GM12874 (cell line): ENCODE data around the gene CAMK2G.

Experiments used
- TF ChIP-seq, protein P1 (sequence below): IDR thresholded peaks from 2 replicates; pipeline ENCODE4 v1.5.1; 2011; ENCODE audit warnings: low read depth, mild to moderate bottlenecking, control low read depth, low read length, moderate library complexity; ENCODE audit not compliant: insufficient read depth

CAMK2G gene

DNA sequence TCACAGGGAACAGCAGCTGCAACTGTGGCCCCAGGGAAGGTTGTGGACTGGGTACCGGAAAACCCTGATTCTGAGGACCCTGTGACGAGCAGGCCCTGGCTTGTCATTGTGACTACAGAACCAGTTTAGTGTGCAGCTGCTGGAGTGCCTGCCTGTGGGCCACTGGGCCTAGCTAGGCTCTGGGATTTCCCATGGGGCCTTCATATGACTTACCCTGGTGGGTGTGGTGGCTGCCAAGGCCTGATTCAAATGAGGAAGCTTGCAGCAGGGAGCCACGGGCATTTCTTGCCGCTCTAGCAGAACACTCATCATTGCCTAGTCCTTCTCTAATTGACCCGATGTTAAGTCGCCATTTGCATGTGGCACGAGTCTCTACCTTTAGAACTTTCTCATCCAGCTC lies 14.7 kb upstream of the CAMK2G start:
- TF ChIP-seq, protein P1, sequence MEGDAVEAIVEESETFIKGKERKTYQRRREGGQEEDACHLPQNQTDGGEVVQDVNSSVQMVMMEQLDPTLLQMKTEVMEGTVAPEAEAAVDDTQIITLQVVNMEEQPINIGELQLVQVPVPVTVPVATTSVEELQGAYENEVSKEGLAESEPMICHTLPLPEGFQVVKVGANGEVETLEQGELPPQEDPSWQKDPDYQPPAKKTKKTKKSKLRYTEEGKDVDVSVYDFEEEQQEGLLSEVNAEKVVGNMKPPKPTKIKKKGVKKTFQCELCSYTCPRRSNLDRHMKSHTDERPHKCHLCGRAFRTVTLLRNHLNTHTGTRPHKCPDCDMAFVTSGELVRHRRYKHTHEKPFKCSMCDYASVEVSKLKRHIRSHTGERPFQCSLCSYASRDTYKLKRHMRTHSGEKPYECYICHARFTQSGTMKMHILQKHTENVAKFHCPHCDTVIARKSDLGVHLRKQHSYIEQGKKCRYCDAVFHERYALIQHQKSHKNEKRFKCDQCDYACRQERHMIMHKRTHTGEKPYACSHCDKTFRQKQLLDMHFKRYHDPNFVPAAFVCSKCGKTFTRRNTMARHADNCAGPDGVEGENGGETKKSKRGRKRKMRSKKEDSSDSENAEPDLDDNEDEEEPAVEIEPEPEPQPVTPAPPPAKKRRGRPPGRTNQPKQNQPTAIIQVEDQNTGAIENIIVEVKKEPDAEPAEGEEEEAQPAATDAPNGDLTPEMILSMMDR, result no peak

DNA sequence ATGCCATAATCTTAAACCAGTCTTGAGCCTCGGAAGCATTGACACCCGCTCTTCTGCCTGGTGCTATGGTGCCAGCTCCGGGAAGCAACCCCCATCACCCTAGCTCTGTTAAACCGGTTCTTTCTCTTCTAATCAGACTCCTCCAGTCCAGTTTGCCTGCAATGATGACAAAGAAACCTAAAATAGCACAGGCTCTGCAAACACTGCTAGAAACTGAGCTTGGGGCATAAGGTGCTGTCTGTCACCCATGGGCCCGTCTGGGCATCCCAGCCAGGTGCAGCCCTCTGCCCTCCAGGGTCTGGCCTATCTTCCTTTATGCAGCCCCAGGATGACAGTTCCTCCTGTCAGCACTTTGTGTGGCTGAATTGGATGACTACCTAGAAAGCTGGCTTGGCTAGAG lies 14.2 kb upstream of the CAMK2G start:
- TF ChIP-seq, protein P1, result no peak

DNA sequence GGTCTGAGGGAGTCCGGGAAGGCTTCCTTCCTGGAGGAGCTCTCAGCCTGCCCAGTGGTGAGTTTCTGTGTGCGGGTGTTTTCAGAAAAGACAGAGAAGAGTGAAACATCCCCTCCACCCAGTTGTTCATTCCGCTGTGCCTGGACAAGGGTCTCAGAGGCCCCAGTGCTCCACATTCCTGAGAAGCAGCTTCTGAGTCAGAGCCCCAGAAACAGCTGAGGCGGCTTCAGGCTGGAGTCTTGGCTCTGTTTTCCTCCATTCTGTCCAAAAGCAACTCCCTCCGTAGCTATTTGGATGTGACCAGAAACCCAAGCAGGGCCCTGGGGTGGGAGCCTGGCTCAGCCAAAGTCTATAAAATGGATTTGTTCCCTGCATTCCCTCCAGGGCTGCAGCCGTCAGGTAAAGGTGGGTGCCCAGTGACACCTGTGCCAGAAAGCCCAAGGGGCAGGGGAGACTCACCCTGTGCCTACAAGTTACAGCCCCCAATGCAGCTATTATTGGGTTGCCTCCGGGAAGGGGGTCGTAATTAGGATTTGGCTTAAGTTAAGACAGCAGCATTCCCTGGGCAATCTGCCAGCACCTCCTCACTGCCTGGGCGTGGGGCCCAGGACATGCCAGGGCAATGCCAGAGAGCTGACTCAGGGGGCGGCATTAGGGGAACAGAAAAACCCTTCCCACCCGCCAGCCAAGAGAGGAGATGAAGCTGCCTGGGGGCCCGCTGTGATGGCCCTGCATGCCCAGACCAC lies 13.1 kb upstream of the CAMK2G start:
- TF ChIP-seq, protein P1, result no peak

DNA sequence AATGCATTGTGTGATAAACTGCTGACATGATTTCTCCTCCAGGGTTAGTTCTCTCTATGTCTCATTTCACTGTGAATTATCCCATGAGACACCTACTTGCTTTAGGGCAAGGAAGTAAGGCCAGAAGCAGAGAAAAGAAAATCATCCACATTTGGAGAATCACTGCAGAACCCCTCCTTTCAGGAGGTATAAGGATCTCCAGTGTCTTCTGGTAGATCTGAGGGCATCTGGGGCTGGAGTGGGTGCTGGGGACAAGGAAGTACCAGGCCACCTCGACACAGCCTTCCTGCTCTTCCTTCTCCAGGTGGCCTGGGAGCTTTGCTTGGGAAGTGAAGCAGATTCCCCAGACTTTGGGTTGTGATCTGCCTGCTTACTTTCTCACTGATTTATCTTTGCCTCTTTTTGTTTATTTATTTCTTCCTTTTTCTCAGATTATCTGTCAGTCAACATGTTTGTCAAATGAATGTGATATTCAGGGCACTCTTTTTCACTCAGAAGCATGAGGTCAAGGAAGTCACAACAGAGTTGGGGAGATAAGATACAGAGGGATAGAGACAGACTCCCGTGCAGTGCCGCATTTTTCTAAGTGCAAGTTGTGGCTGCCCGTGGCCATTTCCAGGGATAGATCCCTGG lies 12.4 kb upstream of the CAMK2G start:
- TF ChIP-seq, protein P1, result no peak

DNA sequence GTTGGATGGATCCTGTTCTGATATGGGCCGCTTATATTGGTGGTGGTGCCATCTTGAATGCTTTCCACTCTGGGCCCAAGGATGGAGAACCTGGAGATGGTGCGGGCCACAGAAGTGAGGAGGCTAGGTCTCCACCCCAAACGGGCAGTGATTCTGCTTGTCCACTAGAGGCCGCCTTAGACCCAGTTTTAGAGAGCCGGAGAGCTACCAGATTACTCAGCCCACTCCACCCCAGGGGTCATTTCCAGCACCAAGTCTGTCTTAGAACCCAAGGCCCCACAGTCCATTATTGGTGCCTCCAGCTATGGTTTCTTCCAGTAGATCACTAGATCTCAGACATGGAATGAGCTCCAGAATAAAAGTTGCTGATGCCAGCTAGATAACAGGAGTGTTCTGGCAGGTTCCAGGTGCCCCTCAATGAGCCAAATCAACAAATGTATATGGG lies 11.8 kb upstream of the CAMK2G start:
- TF ChIP-seq, protein P1, result peak; percentile 88

DNA sequence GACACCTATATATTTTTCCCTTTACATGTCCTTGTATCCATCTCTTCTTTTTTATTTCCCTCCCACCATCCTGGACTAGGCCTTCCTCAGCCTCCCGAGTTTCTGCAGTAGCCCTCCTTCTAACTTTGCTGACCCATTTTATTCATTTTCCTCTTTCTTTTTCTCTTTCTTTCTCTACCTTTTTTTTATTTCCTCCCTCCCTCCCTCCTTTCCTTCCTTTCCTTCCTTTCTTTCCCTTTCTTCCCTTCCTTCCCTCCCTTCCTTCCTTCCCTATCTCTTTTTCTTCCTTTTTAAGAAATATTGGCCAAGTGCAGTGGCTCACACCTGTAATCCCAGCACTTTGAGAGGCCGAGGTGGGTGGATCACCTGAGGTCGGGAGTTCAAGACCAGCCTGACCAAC lies 9.7 kb upstream of the CAMK2G start:
- TF ChIP-seq, protein P1, result no peak

DNA sequence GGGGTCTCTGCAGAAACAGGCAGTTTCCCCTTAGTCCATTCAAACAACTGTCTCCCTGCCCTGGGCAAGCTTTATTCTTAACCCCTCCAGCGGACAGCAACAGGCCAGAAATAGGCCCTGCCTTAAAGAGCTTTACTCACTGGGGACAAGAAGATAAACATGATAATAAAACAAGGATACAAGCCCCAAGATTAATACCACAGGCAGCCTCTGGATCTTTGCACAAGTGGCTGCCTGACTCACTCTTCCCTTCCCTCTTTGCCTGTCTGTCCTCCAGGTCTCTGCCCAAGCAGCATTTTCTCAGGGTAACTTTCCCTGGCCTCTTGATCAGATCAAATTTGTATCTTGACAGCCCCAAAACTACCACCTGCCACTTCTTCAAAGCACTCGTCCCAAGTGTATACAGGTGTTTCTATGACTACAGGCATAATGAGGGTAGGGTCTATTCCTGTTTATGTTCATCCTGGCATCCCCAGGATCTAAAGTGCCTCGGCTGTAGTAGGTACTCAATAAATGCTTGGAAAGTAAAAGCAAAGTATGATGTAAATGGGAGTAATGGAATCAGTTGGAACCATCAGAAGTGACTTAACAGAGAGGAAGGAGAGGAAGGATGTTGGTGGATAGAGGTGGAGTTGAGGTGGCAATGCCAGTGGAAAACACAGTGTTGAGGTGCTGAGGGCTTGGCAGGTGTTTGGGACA lies 7.0 kb upstream of the CAMK2G start:
- TF ChIP-seq, protein P1, result no peak
